GM18505 (cell line): ENCODE measurements around the gene TEX19.
A peak's percentile ranks its signal among the peaks of the same experiment; 100 is the strongest.
"Not testable (repeated sequence)": the region's sequence is repeated elsewhere in the genome, so short reads cannot be mapped to it uniquely, and the experiment has no call there.

ENCODE experiments used
- ATAC-seq: cut with Tn5 transposase; IDR thresholded peaks from one replicate; pipeline ENCODE4 v1.9.1; 2021; ENCODE audit not compliant: unreplicated experiment
- POLR2A ChIP-seq: IDR thresholded peaks from 4 replicates; pipeline ENCODE4 v1.6.1; 2011; ENCODE audit warnings: borderline replicate concordance; ENCODE audit not compliant: insufficient read depth, insufficient read length; ENCODE audit errors: extremely low read depth

The TEX19 gene

DNA sequence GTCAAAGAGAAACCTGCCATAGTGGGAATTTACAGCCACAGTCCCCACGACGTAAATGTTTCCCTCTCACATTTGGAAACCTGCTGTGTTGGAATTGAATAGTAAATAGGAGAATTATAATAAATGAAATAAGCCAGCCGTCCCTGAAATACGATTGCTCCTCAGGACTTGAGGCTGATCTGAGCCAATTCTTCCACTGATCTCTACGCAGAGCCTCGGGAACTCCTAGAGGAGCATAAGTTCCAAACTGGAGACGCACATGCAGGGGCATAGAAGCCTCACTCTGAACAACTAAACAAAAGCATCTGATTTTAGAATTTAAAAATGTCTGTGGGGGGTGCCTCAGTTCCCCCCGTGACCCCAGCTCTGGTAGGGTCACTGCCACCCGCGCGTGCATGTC, 10.2 kb upstream of the TEX19 start:
- ATAC-seq, result no peak

DNA sequence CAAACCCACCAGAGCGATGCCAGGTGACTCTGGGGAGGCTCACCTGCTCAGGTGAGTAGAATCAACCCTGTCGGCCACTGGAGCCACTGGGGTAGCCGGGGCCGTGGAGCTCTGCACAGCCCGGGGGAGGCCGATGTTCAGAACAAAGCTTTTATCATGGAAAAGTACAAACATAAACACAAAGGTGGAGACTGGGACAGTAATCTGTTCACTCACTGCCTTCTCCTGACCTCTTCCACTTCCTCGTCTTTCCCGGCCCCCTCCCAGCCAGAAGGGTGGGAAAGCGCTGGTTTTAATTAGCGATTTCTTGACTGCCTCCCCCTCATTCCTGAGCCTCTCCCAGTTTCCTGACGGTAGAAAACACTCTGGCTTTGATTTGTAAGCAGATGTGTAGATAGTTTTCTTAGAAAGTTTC, 9.8 kb upstream of the TEX19 start:
- TF ChIP-seq POLR2A, result no peak
- no peak for ATAC-seq

More for the DNA sequence above, 10.2 kb upstream of the TEX19 start:
- no peak for TF ChIP-seq POLR2A

DNA sequence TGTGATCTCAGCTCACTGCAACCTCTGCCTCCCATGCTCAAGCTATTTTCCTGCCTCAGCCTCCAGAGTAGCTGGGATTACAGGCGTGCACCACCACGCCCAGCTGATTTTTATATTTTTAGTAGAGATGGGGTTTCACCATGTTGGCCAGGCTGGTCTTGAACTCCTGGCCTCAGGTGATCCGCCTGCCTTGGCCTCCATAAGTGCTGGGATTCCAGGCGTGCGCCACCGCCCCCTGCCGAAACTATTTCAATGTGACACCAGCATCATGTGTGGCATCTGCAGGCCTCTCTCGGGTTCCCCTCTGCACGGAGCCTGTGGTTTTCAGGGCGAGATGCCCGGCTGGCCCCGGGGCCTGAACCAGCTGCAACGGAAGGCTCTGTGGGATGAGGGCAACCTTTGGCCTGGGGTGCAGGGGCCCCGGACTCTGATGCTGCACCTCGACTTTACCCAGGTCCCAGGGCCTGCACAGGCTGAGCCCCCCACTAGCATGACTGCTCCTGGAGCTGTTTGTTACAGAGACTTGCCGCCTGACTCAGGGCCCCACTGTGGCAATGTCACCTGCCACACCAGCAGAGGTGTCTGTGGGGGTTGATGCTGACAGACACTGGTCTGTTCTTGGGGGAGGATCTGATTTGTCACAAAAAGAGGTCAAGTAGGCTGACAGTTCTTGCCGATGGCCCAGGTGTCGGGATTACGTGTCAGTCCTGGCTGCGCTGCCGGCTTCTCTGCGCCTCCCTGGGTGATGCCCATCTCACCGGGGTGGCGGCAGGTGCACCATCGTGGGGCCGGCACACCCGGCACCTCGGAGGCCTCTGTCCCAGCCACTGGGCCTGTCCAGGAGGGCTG, 8.6 kb upstream of the TEX19 start:
- no peak for TF ChIP-seq POLR2A
- ATAC-seq, result no peak

DNA sequence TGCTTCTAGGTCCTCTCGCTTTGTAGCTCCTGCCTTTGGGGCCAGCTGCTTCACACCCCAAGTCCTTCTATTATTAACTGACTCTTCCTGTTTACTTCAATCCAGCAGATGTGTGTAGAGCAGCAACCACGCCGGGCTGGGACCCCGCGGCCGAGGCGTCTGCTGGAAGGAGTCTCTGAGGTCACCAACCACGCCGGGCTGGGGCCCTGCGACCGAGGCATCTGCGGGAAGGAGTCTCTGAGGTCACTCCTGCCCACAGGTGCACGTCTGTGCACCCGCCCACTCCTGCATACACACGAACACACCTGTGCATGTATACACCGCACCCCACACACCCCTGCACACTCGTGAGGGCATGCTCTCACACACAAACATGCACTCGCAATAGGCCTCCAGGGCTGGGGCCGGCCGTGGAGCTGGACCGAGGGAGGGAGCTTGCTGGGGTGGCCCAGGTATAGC, 7.8 kb upstream of the TEX19 start:
- no peak for TF ChIP-seq POLR2A
- ATAC-seq, result no peak

DNA sequence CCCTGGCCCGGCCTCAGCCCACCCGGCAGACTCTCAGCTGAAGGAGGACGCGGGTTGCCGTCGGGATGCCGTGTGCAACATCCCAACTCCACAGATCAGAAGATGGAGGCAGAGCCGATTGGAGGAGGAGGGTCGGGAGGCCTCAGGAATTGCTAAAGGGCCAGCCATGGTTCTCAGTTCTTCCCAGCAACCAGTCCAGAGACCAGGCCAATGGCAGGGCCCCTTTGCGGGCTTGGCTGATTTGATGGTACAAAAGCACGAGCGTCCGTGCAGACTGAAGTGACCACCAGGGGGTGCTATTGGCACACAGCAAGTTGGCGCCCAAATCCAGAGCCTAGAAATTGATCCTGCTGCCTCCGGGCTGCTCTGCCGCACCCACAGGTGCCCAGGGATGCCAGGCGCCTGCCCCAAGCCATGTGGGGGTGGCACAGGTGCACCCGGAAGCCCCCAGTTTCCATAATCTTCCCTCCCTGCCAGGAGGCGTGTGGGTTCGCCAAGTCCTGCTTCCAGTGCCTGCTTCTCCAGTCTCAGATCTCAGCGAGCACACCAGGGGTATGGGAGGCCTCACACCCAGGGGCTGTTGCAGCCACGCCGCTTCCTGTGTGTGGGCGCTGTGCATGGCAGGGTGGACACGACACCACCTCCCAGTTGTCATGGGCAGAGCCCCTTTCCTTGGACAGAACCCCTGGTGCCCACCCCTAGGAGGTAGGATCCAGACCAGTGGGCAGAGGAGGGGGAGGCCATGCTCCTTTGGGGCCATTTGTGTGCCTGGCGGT, 7.1 kb upstream of the TEX19 start:
- no peak for TF ChIP-seq POLR2A
- ATAC-seq, result peak; percentile 46

DNA sequence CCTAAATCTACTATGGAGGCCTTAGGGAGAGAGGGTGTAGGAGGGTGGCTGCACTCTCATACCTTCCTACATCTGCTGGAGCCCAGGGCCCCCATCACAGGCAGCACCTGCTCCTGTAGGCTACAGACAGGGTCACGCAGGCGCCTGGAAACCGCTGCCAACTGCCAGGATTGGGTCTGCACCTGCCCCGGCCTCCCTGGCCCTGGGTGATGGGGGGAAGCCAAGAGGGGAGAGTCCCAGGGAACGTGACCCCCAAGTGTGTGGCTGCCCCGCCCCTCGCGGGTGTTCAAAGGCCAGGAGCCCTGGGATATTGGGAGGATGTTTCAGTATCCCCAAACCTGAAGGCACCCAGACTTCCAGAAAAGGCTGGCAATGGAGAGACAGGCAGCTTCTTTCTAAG, 5.6 kb upstream of the TEX19 start:
- no peak for ATAC-seq
- TF ChIP-seq POLR2A, result no peak

DNA sequence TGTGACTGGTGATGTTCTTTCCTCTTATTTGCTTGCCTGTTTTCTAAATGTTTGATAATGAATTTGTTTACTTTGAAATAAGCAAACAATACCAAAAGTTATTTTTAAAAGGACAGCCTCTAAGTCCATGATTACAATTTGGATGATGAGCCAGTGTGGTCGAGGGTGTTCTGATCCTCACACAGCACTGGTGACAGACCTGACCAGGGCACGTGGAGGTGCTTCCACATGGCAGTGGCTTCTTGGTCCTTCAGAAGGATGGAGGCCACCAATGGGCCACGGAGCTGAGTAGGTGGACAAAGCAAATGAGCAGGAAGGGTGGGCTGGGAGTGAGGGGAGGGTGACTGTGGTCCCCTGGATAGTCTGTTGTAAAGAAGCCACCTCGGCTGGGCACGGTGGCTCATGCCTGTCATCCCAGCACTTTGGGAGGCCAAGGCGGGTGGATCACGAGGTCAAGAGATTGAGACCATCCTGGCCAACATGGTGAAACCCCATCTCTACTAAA, 4.2 kb upstream of the TEX19 start:
- TF ChIP-seq POLR2A, result no peak
- no peak for ATAC-seq

DNA sequence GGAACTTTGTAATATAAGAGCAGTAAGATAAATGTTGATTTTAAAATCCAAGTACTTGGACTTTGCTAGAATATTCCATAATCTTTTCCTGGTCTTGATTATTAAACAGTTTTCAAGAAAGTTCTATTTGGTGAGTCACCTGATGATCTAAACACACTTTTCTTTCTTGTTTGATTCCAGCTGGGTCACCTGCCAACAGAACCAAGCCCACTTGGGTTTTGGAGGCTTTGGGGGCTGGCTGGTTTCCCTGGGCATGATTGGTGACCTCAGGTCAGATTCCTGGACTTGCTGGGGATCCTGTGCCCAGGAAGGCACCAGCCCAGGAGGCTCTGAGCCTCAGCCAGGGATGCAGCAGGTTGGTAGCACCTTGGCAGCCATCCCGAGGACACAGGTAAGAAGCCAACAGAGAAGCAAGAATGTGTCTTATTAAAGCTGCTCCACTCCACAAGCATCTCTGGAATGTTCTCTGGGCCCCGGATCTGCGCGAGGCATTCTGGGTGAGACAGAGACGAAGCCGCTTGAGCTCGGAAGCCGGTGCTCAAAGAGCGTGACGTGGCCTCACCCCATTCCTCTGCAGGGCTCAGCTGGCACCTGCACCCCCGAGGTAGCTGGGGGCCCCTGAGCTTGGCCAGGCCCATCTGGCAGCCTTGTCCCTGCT, 3.1 kb upstream of the TEX19 start:
- no peak for TF ChIP-seq POLR2A
- ATAC-seq, result no peak

DNA sequence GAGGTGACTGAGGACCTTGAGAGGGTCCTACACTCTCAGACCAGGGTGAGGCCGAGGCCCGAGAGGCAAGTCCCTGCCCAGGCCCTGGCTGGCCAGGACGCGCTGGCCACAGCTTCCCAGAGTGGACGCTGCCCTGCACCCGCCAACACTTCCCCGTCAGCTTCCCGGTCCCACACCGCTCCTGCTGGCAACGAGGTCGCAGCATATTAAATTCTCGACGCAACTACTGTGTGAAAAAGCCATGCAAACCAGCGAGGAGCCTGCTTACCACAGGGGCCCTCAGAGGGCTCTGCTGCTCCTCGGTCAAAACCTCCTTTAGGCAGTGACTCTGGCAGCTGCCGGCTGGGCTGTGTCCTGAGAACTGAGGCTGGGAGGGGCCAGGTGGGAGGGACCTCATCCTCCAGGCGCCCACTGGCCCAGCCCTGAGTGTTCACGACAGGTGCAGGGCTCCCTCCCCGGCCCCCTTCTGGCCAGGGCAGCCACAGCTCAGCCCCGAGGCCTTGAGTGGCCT, 2.1 kb upstream of the TEX19 start:
- no peak for ATAC-seq

DNA sequence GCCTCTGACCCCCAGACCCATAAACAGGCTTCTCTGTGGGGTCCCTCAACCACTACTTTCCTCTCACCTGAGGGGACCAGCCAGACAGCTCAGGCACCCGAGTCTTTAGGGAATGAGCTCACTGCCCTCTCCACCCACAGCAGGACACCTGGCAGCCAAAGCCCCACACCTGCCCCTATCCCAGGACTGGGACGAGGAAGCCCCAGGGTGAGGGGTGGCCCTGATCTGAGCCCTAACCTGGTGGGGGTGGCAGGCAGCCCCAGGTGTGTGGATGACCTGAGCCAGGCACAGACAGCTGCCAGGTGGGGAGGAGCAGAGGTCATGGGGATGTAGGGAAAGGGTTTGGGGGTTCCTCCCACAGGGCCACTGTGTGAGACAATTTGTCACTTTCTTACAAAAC, 1.7 kb upstream of the TEX19 start:
- TF ChIP-seq POLR2A, result no peak
- ATAC-seq, result no peak

More for the DNA sequence above, 2.1 kb upstream of the TEX19 start:
- no peak for TF ChIP-seq POLR2A

DNA sequence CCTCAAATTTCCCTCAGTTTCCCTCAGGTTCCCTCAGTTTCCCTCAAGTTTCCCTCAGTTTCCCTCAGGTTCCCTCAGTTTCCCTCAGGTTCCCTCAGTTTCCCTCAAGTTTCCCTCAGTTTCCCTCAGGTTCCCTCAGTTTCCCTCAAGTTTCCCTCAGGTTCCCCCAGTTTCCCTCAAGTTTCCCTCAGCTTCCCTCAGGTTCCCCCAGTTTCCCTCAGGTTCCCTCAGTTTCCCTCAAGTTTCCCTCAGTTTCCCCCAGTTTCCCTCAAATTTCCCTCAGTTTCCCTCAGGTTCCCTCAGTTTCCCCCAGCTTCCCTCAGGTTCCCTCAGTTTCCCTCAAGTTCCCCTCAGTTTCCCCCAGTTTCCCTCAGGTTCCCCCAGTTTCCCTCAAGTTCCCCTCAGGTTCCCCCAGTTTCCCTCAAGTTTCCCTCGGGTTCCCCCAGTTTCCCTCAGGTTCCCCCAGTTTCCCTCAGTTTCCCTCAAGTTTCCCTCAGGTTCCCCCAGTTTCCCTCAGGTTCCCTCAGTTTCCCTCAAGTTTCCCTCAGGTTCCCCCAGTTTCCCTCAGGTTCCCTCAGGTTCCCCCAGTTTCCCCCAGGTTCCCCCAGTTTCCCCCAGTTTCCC, 516 bp downstream of the TEX19 start:
- not testable (repeated sequence) for ATAC-seq

DNA sequence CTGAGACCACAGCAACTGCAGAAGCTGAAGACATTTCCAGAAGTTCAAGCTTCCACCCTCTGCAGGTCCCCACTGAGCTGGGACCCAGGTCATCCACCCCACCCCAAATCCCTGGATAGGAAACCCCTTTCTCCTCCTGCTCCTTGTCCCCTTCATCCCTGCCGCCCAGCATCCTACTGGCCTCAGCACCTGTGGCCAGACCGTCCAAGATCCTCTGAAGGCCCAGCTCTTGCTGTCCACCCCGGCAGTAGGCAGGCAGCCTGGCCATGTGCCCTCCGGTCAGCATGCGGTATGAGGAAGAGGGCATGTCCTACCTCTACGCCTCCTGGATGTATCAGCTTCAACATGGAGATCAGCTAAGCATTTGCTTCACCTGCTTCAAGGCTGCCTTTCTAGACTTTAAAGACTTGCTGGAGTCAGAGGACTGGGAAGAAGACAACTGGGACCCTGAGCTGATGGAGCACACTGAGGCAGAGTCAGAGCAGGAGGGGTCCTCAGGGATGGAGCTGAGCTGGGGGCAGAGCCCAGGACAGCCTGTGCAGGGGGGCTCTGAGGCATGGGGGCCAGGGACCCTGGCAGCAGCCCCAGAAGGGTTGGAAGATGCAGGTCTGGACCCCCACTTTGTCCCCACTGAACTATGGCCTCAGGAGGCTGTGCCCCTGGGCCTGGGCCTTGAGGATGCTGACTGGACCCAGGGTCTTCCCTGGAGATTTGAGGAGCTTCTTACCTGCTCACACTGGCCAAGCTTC, 3.0 kb downstream of the TEX19 start:
- no peak for ATAC-seq
- no peak for TF ChIP-seq POLR2A
